Activated CD4-positive, alpha-beta T cell treated with anti-CD3 and anti-CD28 coated beads, Interleukin-2, amount 50 U/mL, for 48 hours (primary cell): ENCODE data around the gene ATP6V1G3.
"Not testable (repeated sequence)": the region's sequence is repeated elsewhere in the genome, so short reads cannot be mapped to it uniquely, and the experiment has no call there.

Experiments
- DNase-seq, 2 experiments: peaks; one replicate each; pipeline ENCODE4 v3.0.0-alpha.2; 2020

The ATP6V1G3 gene

DNA sequence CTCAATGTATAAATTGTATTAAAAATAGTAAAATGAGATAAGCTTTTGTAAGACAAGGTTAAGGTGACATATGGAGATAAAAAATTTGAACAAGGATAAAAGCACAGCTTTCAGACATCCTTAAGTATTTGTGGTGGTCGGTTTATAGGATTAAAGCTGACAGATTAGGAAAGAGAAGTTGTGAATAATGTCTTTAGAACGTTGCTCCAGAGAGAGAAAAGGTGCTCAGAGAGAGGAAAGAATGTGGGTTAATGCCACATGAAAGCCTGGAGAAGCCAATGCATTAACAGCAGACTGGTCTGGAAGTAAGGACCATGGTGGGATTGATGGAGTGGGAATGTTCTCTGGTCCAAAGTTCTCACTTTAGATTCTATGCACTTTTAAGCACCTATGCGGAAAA, 44.8 kb downstream of the ATP6V1G3 start:
- DNase-seq = no peak

DNA sequence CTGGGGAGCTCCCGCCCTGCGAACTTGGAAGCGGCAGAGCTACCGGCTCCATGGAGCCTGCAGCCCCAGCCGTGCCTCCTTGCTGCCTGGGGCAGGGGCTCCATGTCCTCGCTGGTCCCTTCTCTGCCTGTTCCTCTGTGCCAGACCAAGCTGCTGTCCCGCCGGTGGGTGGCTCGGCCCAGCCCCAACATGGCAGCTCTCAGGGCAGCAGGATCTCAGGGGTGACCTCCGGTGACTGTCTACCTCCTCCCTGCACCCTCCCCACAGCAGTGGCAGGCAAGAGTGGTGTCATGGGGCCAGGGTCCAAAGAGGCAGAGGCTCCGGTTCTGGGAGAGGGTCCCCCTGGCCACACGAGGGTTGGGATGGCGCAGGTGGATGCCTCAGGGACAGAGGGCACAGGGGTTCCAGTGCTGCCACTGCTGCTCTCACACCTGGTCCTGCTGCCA, 45.8 kb downstream of the ATP6V1G3 start:
- no peak for DNase-seq

DNA sequence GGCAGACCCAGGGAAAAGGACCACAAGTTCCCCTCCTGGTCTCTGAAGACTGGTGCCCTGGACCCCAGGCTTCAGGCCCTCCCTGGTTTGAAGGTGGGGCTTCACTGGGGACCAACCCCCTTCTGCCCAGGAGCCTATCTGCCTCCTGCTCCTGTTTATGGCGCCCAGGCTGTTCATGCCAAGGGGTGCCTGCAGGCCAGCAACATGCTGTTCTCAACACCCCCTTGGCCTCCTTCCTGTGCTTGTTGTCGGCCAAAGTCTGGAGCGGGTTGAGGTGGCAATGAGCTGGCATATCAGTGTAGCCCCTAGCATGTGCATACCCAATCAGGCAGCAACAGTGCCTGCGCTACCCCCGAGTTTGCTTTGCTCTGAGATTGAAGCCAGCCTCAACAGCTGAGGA, 46.3 kb downstream of the ATP6V1G3 start:
- no peak for DNase-seq

DNA sequence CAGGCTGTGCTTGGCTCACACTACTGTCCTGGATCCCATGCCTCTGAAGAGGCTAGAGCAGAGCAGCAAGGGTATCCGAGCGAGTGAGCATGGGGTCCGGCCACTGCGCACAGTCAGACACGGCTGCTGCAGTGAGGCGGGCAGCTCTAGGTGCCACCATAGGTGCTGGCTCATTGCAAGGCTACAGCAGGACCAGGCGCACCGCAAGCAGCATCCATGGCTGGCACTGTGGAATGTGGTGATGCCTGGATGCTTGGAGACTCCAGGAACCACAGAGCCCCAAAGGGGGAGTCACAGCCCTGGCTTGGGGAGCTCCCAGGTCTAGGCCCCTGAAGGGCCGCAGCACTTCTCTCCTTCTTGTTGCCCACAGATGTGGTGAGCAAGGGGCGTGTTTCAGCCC, 47.2 kb downstream of the ATP6V1G3 start:
- DNase-seq = no peak

DNA sequence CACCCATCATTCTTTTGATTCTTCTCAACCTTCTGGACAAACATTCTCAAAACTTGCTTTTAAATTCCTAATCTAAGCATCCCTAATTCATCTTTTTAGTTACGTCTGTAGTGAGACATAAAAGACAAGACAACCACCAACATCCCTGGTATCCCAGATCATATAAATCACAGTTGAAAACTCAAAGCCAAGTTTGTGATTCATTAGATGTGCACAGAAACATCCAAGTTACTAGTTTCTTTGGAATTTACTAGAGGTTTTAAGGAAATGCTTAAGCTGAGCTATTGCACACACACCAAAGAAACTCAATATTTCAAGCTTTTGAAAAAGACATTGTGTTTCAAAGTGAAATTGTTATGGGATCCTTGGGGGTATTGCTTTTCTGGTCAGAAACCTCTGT, 47.6 kb downstream of the ATP6V1G3 start:
- no peak for DNase-seq

DNA sequence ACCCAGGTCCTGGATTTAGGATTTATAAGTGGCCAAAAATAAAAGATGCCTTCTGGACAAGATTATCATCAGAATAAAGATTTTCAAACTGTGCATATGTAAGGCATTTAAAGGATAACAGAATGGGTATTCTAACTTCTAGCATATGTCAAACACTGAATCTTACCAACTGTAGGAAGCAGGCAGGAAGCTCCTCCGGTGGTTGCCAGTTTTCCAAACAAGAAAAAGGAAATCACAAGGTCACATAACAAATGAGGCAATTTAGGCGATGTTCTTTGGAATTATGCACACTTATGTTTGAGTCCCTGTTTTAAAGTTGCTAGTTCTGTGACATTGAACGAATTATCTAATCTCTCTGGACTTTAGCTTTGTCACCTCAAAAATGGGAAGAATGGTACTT, 48.9 kb downstream of the ATP6V1G3 start:
- DNase-seq = no peak

DNA sequence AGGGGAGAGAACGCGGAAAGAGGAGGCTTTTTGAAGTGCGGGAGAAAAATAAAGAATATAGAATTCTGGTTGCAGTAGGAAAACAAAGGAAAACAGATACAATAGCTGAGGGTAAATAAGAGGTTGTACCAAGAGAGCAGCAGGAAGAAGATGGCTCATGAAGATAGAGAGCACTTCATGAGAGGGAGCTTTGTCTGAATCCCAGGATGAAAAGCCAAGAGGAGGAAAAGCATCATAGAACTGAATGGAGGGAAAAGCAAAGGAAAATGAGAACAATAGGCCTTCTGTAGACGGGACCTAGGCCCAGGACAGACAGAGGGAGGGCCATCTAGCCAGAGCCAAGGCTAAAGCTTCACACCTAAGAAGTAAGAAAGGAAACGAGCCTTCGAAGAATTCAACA, 49.5 kb downstream of the ATP6V1G3 start:
- DNase-seq = no peak

DNA sequence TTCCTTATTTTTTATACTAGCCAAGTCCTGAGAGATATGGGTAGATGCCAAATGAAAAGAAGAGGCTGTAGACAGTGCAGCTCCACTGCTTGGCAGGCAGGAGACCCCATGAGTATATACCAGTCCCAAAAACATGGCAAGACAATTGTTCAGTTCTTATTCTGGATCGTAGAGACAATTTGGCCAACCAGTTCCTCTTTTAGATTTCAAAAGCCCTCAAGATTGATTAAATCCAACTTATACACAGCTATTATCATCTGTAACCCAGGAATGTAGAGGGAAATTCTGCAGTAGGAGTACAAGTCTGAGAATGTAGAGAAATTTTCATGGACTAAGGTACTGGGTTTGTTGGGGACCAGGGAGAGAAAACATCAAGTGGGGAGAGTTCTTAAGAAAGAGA, 50.3 kb downstream of the ATP6V1G3 start:
- no peak for DNase-seq

DNA sequence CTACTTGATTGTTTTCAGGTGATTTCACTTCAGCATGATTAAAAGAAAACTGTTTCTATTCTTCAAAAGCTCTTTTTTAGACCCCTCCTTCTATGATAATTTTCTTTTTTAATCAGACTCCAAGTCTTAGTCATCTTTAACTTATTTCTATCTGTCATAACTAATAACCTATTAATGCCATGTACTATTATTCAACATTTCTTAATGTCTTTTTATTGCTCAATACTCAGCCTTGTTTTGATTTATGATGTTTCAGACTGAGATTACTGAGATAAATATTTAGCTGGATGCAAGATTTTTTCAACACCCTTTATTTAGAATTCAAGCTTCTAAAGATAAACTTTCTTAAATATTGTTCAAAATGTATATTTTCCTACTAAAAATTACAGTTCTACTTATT, 53.6 kb downstream of the ATP6V1G3 start:
- DNase-seq = no peak

DNA sequence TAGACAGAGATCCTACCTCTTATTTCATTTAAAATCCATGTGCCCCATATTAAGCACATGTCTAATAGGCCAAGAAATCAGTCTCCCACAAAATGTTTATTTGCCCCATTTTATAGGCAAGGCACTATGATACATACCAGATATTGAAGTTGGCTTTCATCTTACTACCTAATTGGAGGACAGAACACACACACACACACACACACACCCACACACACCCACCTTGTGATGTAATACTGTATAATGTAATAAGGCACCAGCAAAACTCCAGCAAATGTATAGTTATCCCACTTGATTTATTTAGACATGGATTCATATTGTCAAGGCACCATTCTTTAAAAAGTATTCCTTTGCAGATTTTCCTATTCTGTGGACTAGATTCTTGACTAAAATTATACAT, 56.8 kb downstream of the ATP6V1G3 start:
- no peak for DNase-seq

DNA sequence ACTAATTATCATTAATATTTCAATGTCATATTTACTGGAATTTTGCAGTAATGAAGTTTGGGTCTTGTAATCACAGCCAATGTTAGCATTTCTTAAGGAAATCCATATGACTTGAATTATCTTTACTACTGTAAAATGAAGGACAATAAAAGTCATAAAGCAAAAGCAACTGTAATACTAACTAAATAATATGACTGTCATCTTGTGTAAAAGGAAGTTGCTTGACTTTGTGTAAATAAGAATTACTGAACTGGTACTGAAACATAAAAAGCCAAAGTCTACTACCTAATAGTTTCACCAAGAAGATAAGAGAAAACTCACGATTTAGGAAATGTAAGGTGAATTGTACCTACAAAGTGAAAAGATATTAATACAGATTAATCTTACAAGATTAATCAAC, 57.5 kb downstream of the ATP6V1G3 start:
- DNase-seq = no peak

DNA sequence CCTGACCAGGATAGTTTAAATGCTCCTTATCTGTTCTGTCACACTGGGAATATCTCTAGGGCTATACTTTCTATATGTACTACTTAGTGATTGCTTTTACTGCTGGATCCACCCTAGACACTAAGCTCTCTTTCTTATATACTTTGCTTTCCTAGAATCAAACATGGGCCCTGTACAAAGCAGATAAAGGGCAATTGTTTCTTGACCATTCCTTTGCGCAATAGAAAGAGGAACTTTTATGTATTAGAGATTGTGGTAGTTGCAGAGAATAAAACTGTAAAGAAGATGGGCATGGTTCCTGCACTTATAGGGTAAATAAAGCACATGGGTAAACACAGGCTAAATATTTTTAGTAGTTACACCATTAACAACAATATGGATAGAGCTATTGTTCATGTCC, 58.8 kb downstream of the ATP6V1G3 start:
- DNase-seq = no peak

DNA sequence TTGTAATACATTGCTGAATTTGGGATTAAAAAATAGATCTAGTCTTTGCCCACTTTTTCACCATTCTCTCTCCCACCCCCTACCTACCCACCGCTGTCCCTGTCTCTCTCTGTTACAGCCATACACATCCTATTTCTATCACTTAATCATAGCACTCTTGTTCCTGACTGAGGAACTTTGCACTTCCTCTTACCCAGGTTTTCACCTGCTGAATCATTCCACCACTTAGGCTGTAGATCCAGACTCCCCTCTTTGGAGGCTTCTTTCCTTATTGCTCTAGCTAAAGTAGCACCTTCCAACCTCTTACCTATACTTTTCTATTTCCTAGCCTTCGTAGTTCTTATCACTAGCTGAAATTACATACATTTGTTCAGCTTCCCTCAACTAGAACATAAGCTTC, 59.6 kb downstream of the ATP6V1G3 start:
- DNase-seq = no peak

DNA sequence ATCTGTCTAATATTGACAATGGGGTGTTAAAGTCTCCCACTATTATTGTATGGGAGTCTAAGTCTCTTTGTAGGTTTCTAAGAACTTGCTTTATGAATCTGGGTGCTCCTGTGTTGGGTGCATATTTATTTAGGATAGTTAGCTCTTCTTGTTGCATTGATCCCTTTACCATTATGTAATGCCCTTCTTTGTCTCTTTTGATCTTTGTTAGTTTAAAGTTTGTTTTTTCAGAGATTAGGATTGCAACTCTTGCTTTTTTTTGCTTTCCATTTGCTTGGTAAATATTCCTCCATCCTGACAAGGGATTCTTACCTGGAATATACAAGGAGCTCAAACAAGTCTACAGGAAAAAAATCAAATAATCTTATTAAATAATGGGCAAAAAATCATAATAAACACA, 63.1 kb downstream of the ATP6V1G3 start:
- DNase-seq = not testable (repeated sequence)
